ENCODE data around the gene NUMB.

NUMB gene

DNA sequence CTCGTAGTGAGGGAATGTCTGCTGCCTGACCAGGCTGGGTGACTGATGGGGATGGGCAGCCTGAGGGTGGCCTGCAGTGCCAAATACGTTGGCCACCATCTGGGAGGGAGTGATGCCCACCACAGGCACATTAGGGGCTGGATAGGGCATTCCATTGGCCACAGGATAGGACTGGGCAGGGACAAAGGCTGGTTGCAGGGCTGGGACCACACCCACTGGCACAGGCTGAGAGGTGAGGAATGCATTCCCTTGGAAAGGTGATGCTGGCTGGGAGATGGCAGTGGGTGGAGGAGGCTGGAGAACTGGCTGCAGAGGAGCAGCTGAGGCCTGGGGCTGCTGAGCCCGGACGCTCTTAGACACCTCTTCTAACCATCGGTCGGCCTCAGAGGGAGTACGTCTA lies 181.5 kb downstream of the NUMB start:
- Histone ChIP-seq H3K27me3 (replicated peaks; ENCODE audit: control insufficient read depth, insufficient read depth, low read length) (no peaks in the 10 kb centered on the region), H3K36me3 (ENCODE audit: control insufficient read depth, insufficient read depth, low read length) (peaks cover 10% of the 10 kb centered on the region), H3K4me3 (replicated peaks; ENCODE audit: low read depth, low read length) (no peak overlapping the region)
- TF ChIP-seq, protein P1, sequence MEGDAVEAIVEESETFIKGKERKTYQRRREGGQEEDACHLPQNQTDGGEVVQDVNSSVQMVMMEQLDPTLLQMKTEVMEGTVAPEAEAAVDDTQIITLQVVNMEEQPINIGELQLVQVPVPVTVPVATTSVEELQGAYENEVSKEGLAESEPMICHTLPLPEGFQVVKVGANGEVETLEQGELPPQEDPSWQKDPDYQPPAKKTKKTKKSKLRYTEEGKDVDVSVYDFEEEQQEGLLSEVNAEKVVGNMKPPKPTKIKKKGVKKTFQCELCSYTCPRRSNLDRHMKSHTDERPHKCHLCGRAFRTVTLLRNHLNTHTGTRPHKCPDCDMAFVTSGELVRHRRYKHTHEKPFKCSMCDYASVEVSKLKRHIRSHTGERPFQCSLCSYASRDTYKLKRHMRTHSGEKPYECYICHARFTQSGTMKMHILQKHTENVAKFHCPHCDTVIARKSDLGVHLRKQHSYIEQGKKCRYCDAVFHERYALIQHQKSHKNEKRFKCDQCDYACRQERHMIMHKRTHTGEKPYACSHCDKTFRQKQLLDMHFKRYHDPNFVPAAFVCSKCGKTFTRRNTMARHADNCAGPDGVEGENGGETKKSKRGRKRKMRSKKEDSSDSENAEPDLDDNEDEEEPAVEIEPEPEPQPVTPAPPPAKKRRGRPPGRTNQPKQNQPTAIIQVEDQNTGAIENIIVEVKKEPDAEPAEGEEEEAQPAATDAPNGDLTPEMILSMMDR (IDR thresholded peaks at IDR 0.05; ENCODE audit: insufficient read depth, low read length, poor library complexity, severe bottlenecking): no peak
- DNase-seq (ENCODE audit: extremely low read depth, insufficient read length): no peak

DNA sequence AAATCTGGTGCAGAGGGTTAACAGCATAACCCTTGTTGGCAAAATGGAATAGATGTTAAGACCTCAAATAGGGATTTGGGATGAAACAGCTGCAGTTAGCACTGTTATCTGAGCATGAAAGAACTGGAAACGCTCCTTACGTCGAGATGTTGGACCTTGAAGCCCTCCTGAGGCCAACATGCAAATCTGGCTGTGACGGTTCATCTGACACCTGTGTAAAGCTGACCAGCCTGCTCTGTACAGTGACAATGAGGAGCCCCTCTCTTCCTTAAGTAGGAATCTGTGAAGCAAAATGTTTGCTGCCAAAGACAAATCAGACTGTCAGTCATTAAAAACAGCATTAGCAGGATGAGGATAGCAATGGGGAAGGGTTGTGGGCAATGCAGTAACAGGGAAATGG lies 184.5 kb downstream of the NUMB start:
- TF ChIP-seq, protein P1 (IDR thresholded peaks at IDR 0.05; ENCODE audit: insufficient read depth, low read length, poor library complexity, severe bottlenecking): no peak
- no peak overlapping the region for H3K4me3 ChIP-seq (replicated peaks; ENCODE audit: low read depth, low read length)
- peaks cover 8% of the 10 kb centered on the region for H3K36me3 ChIP-seq (ENCODE audit: control insufficient read depth, insufficient read depth, low read length)
- H3K27me3 ChIP-seq (replicated peaks; ENCODE audit: control insufficient read depth, insufficient read depth, low read length): no peaks in the 10 kb centered on the region
- no peak for DNase-seq (ENCODE audit: extremely low read depth, insufficient read length)

DNA sequence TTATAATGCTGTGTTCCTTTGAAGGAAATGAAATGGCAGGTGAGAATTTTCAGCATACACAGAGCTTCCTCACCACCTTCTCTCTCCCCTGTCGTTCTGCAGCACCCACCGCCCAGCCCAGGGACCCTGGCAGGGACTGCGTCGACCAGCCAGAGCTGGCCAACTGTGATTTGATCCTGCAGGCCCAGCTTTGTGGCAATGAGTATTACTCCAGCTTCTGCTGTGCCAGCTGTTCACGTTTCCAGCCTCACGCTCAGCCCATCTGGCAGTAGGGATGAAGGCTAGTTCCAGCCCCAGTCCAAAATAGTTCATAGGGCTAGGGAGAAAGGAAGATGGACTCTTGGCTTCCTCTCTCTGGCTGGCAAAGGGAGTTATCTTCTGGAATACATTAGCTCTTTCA lies 186.0 kb downstream of the NUMB start:
- TF ChIP-seq, protein P1 (IDR thresholded peaks at IDR 0.05; ENCODE audit: insufficient read depth, low read length, poor library complexity, severe bottlenecking): no peak
- Histone ChIP-seq H3K4me3 (replicated peaks; ENCODE audit: low read depth, low read length) (no peak overlapping the region), H3K36me3 (ENCODE audit: control insufficient read depth, insufficient read depth, low read length) (peaks cover 15% of the 10 kb centered on the region), H3K27me3 (replicated peaks; ENCODE audit: control insufficient read depth, insufficient read depth, low read length) (no peaks in the 10 kb centered on the region)
- DNase-seq (ENCODE audit: extremely low read depth, insufficient read length): no peak

DNA sequence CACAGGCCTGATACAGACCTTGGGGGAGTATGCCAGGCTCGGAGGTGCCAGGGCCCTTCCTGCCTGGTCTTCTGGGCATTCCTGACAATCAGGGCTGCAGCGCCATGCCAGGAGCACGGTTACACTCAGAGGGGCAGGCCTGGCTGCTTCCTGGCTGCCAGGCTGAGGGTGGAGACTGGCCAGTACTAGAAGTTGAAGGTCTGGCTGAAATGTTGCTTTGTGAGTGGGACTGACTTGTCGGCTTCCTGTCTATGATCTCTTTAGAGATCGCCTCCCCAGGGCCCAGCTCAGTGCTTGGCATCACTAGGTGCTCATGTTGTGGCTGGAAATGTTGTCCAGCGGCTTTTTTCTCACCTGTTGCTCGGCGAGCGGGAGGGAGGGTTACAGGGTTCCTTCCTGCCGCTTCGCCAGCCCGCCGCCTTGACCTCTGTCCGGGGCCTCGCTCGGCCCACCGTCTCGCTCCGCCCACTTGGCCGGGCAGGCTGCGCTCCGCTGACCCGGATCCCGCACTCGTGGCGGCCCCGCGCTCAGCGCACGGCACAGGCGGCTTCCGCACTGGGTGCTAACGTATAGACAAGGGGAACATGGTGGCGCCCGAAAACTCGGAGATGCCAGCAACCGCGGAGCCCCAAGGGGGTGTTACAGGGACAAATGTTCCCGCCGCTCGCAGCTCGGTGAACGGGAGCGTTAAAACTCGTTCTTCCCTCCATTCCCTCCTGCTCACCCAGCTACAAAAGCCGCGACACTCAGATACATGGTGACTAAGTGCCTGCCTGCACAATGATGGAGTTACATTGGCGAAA lies 188.4 kb downstream of the NUMB start:
- peak; percentile 83 for DNase-seq (ENCODE audit: extremely low read depth, insufficient read length)
- peak overlapping the region; percentile 37 for H3K4me3 ChIP-seq (replicated peaks; ENCODE audit: low read depth, low read length)
- no peaks in the 10 kb centered on the region for H3K27me3 ChIP-seq (replicated peaks; ENCODE audit: control insufficient read depth, insufficient read depth, low read length)
- H3K36me3 ChIP-seq (ENCODE audit: control insufficient read depth, insufficient read depth, low read length): peaks cover 17% of the 10 kb centered on the region
- TF ChIP-seq, protein P1 (IDR thresholded peaks at IDR 0.05; ENCODE audit: insufficient read depth, low read length, poor library complexity, severe bottlenecking): no peak

GRCh38 chr14:73267474-73267873 lies 190.9 kb downstream of the NUMB start:
- DNase-seq (ENCODE audit: extremely low read depth, insufficient read length): no peak
- Histone ChIP-seq H3K4me3 (replicated peaks; ENCODE audit: low read depth, low read length) (no peak overlapping the region), H3K27me3 (replicated peaks; ENCODE audit: control insufficient read depth, insufficient read depth, low read length) (no peaks in the 10 kb centered on the region), H3K36me3 (ENCODE audit: control insufficient read depth, insufficient read depth, low read length) (peaks cover 18% of the 10 kb centered on the region)
- TF ChIP-seq, protein P1 (IDR thresholded peaks at IDR 0.05; ENCODE audit: insufficient read depth, low read length, poor library complexity, severe bottlenecking): no peak

Measured in GM06990 (cell line).